ENCODE data around the gene RMDN2. TPM values are rescaled to one million over a fixed set of nuclear protein-coding genes. Genes with fewer than 3 reads are reported as not detected.

RMDN2 gene
- total and polyA plus RNA-seq, 9 of the 15 experiments (the other 6 are each of a cell fraction or from before 2014, with no cell fraction given), result 1.5 to 4.3 (median 2.3) TPM

DNA sequence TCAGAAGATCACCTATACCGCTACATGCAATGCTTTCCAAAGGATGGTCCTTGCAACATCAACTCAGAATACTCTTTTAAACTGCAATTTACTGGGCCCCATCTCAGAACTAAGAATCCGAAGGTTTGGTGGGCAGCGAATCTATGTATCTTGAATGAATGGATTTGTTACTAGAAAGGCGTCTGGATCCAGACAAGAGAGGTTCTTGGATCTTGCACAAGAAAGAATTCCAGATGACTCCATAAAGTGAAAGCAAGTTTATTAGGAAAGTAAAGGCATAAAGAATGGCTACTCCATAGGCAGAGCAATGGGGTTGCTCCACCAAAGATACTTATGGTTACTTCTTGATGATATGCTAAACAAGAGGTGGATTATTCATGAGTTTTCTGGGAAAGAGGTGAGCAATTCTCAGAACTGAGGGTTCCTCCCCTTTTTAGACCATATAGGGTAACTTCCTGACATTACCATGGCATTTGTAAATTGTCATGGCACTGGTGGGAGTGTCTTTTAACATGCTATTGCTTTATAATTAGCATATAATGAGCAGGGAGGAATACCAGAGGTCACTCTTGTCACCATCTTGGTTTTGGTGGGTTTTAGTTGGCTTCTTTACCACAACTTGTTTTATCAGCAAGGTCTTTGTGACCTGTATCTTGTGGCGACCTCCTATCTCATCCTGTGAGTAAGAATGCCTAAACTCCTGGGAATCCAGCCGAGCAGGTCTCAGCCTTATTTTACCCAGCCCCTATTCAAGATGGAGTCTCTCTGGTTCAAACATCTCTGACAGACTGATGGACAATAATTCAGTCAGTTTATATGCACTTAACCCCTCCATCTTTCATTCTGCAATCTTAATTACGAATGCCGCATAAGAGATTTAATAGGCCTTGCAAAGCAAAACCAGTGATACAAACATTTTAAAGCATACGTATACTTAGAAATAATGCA is 7.5 kb upstream of the RMDN2 start:
- Histone ChIP-seq H3K27ac (ENCODE audit: extremely low read depth, low read depth, low read length) (no peak overlapping the region), H2AFZ (ENCODE audit: low read depth, low read length) (no peak overlapping the region), H3K9me3 (replicated peaks; ENCODE audit: control insufficient read depth, insufficient read depth, low read depth, low read length) (no peaks in the 10 kb centered on the region), H3K9me1 (ENCODE audit: control insufficient read depth, insufficient read depth, low read length) (no peaks in the 10 kb centered on the region), H3K4me1 (replicated peaks in 1 of 2; ENCODE audit: control insufficient read depth in 2 of 2, insufficient read depth in 2 of 2, low read length in 2 of 2) (no peaks in the 10 kb centered on the region; a peak in 1 of 5 replicates), H3K36me3 (ENCODE audit: control insufficient read depth, insufficient read depth, low read length) (no peaks in the 10 kb centered on the region), H4K20me1 (replicated peaks; ENCODE audit: control insufficient read depth, insufficient read depth, low read length) (no peaks in the 10 kb centered on the region), H3K27me3 (ENCODE audit: control insufficient read depth in 2 of 2, insufficient read depth in 2 of 2, low read length in 2 of 2) (peaks cover 2 to 5% of the 10 kb centered on the region in 2 experiments; a peak in 4 of 5 replicates), H3K9ac (ENCODE audit: insufficient read depth in 1 of 2, low read depth in 2 of 2, low read length in 2 of 2) (no peak overlapping the region), H3K4me2 (ENCODE audit: insufficient read depth, low read length) (no peak overlapping the region), H3K4me3 (no peak overlapping the region), H3K79me2 (ENCODE audit: control insufficient read depth, insufficient read depth, low read length) (no peaks in the 10 kb centered on the region)
- WGBS (ENCODE audit: insufficient coverage, low coverage, missing lambda C conversion rate), result 20% methylated on average over 9 of the region's 9 CpGs
- ChIA-PET CTCF (ENCODE audit: low intra/inter-chr PET ratio) (no interaction called here), POLR2A (no interaction called here)
- ATAC-seq (no peak), FAIRE-seq (no peak), DNase-seq (ENCODE audit: extremely low read depth in 1 of 4, low spot score in 3 of 4) (no peak)
- no TSS peak for BruUV-seq (replicated peaks)
- in situ Hi-C loops (cut with MboI), result no loop called here
- intact Hi-C loops (cut with micrococcal nuclease), result no loop called here
- TF ChIP-seq, protein P1, sequence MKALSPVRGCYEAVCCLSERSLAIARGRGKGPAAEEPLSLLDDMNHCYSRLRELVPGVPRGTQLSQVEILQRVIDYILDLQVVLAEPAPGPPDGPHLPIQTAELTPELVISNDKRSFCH (CRISPR knock-in tag; IDR thresholded peaks at IDR 0.05), result no peak
- TF ChIP-seq, protein P1 (tag; IDR thresholded peaks at IDR 0.05), result no peak
- TF ChIP-seq, protein P2, sequence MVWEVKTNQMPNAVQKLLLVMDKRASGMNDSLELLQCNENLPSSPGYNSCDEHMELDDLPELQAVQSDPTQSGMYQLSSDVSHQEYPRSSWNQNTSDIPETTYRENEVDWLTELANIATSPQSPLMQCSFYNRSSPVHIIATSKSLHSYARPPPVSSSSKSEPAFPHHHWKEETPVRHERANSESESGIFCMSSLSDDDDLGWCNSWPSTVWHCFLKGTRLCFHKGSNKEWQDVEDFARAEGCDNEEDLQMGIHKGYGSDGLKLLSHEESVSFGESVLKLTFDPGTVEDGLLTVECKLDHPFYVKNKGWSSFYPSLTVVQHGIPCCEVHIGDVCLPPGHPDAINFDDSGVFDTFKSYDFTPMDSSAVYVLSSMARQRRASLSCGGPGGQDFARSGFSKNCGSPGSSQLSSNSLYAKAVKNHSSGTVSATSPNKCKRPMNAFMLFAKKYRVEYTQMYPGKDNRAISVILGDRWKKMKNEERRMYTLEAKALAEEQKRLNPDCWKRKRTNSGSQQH (CRISPR knock-in tag; IDR thresholded peaks at IDR 0.05), result no peak
- no peak for TF ChIP-seq MCM5 (IDR thresholded peaks at IDR 0.05; ENCODE audit: low read depth)
- TF ChIP-seq, protein P3, sequence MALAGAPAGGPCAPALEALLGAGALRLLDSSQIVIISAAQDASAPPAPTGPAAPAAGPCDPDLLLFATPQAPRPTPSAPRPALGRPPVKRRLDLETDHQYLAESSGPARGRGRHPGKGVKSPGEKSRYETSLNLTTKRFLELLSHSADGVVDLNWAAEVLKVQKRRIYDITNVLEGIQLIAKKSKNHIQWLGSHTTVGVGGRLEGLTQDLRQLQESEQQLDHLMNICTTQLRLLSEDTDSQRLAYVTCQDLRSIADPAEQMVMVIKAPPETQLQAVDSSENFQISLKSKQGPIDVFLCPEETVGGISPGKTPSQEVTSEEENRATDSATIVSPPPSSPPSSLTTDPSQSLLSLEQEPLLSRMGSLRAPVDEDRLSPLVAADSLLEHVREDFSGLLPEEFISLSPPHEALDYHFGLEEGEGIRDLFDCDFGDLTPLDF (CRISPR knock-in tag; IDR thresholded peaks at IDR 0.05), result no peak
- peak; percentile 39; the same call in 1 of the 2 replicates for TF ChIP-seq DDX20 (tag; IDR thresholded peaks at IDR 0.05; ENCODE audit: low read depth)
- TF ChIP-seq, protein P4, sequence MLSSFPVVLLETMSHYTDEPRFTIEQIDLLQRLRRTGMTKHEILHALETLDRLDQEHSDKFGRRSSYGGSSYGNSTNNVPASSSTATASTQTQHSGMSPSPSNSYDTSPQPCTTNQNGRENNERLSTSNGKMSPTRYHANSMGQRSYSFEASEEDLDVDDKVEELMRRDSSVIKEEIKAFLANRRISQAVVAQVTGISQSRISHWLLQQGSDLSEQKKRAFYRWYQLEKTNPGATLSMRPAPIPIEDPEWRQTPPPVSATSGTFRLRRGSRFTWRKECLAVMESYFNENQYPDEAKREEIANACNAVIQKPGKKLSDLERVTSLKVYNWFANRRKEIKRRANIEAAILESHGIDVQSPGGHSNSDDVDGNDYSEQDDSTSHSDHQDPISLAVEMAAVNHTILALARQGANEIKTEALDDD (IDR thresholded peaks at IDR 0.05), result no peak
- TF ChIP-seq PRPF4 (IDR thresholded peaks at IDR 0.05; ENCODE audit: insufficient read depth, low read depth, low read length, poor library complexity, severe bottlenecking), result no peak
- no peak for TF ChIP-seq DACH1 (IDR thresholded peaks at IDR 0.05; ENCODE audit: partially characterized antibody)
- no peak for TF ChIP-seq KAT7 (CRISPR knock-in tag; IDR thresholded peaks at IDR 0.05; ENCODE audit: borderline replicate concordance)
- TF ChIP-seq MCM7 (IDR thresholded peaks at IDR 0.05), result no peak
- TF ChIP-seq, protein P5, sequence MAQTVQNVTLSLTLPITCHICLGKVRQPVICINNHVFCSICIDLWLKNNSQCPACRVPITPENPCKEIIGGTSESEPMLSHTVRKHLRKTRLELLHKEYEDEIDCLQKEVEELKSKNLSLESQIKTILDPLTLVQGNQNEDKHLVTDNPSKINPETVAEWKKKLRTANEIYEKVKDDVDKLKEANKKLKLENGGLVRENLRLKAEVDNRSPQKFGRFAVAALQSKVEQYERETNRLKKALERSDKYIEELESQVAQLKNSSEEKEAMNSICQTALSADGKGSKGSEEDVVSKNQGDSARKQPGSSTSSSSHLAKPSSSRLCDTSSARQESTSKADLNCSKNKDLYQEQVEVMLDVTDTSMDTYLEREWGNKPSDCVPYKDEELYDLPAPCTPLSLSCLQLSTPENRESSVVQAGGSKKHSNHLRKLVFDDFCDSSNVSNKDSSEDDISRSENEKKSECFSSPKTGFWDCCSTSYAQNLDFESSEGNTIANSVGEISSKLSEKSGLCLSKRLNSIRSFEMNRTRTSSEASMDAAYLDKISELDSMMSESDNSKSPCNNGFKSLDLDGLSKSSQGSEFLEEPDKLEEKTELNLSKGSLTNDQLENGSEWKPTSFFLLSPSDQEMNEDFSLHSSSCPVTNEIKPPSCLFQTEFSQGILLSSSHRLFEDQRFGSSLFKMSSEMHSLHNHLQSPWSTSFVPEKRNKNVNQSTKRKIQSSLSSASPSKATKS (CRISPR knock-in tag; IDR thresholded peaks at IDR 0.05), result no peak
- TF ChIP-seq CBFA2T3 (IDR thresholded peaks at IDR 0.05), result no peak
- no peak for TF ChIP-seq EP300 (IDR thresholded peaks at IDR 0.05; ENCODE audit: low read length)
- no peak for TF ChIP-seq RB1 (IDR thresholded peaks at IDR 0.05; ENCODE audit: low read depth)
- peak; percentile 82 for TF ChIP-seq GTF2A2 (tag; IDR thresholded peaks at IDR 0.05)
- TF ChIP-seq SMARCE1 (IDR thresholded peaks at IDR 0.05), result no peak

Data from K562 (cell line).